OCI-LY1 (cell line): ENCODE measurements around the gene VTI1A.

Source experiments
- EZH2 ChIP-seq: fragments of 200-600 bp; sonication (generic), shearing (Covaris generic); IDR thresholded peaks from 2 replicates; pipeline ENCODE4 v1.8.0; 2017; ENCODE audit warnings: borderline replicate concordance, mixed run types, mild to moderate bottlenecking, antibody characterized with exemption, low read length, moderate library complexity, mixed read lengths
- TF ChIP-seq, protein P1 (sequence below): fragments of 200-600 bp; sonication (generic), shearing (Covaris generic); IDR thresholded peaks from 2 replicates; pipeline ENCODE4 v1.5.1; 2017; ENCODE audit warnings: mild to moderate bottlenecking, antibody characterized with exemption, low read length, moderate library complexity, mixed read lengths

- TF ChIP-seq, protein P1, sequence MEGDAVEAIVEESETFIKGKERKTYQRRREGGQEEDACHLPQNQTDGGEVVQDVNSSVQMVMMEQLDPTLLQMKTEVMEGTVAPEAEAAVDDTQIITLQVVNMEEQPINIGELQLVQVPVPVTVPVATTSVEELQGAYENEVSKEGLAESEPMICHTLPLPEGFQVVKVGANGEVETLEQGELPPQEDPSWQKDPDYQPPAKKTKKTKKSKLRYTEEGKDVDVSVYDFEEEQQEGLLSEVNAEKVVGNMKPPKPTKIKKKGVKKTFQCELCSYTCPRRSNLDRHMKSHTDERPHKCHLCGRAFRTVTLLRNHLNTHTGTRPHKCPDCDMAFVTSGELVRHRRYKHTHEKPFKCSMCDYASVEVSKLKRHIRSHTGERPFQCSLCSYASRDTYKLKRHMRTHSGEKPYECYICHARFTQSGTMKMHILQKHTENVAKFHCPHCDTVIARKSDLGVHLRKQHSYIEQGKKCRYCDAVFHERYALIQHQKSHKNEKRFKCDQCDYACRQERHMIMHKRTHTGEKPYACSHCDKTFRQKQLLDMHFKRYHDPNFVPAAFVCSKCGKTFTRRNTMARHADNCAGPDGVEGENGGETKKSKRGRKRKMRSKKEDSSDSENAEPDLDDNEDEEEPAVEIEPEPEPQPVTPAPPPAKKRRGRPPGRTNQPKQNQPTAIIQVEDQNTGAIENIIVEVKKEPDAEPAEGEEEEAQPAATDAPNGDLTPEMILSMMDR, result no peak
- no peak for TF ChIP-seq EZH2
These were observed 389.0 kb downstream of the VTI1A start for GRCh38 chr10:112835944-112836451.
